ENCODE data around the gene TNNC1. TPM values are rescaled to one million over a fixed set of nuclear protein-coding genes. Genes with fewer than 3 reads are reported as not detected.

Gene TNNC1
- total and polyA plus RNA-seq, 2 donors (not counting 3 experiments of a cell fraction or from before 2014, with no cell fraction given) = 0.12 TPM; not detected in 1

DNA sequence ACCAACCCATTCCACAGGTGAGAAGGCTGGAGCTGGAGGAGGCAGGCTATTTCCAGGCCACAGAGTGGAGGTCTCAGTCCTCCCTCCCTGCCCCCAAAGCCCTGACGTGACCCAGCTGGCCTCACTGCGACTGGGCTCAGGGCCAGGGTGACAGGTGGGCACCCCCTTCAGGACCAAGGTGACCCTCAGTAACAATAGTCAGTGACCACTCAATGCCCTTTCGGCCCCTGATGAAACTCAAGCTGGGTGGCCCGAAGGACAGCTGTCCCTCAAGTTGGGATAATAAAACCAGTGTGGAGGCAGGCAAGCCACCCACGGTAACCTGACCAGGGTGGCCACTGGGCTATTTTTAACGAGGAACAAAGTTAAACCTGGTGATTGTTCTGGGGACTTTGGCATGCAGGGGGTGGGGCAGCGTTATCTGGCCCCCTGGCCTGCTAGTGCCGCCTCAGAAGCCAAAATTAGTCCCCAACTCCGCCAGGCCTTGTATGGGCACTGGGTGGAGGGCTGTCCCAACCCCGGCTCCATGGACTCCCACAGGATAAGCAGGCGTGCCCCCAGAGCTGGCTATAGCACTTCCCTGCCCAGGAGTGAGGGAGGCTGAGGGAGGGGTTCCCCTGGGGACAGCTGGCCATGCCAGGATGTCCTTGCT is 1.1 kb downstream of the TNNC1 start:
- TF ChIP-seq POLR2A (IDR thresholded peaks at IDR 0.05; ENCODE audit: low read depth, low read length) (no peak), GATA2 (IDR thresholded peaks at IDR 0.05; ENCODE audit: insufficient read depth, insufficient read length, low read depth, low read length) (no peak), FOS (IDR thresholded peaks at IDR 0.05; ENCODE audit: borderline replicate concordance, insufficient read depth, low read length) (no peak), POLR2AphosphoS5 (IDR thresholded peaks at IDR 0.05; ENCODE audit: insufficient read depth, low read depth, low read length) (no peak), JUN (IDR thresholded peaks at IDR 0.05; ENCODE audit: borderline replicate concordance, insufficient read depth, insufficient read length, low read depth) (no peak), EZH2 (IDR thresholded peaks at IDR 0.05; ENCODE audit: borderline replicate concordance, low read depth, low read length, severe bottlenecking) (no peak), MYC (IDR thresholded peaks at IDR 0.05; ENCODE audit: low read depth, low read length) (no peak)
- TF ChIP-seq, protein P1, sequence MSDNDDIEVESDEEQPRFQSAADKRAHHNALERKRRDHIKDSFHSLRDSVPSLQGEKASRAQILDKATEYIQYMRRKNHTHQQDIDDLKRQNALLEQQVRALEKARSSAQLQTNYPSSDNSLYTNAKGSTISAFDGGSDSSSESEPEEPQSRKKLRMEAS (IDR thresholded peaks at IDR 0.05; ENCODE audit: insufficient read depth, insufficient read length) = no peak
- TF ChIP-seq, protein P2, sequence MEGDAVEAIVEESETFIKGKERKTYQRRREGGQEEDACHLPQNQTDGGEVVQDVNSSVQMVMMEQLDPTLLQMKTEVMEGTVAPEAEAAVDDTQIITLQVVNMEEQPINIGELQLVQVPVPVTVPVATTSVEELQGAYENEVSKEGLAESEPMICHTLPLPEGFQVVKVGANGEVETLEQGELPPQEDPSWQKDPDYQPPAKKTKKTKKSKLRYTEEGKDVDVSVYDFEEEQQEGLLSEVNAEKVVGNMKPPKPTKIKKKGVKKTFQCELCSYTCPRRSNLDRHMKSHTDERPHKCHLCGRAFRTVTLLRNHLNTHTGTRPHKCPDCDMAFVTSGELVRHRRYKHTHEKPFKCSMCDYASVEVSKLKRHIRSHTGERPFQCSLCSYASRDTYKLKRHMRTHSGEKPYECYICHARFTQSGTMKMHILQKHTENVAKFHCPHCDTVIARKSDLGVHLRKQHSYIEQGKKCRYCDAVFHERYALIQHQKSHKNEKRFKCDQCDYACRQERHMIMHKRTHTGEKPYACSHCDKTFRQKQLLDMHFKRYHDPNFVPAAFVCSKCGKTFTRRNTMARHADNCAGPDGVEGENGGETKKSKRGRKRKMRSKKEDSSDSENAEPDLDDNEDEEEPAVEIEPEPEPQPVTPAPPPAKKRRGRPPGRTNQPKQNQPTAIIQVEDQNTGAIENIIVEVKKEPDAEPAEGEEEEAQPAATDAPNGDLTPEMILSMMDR (IDR thresholded peaks at IDR 0.05; ENCODE audit: extremely low read depth in 1 of 2, insufficient read depth in 1 of 2, low read depth in 1 of 2, low read length in 2 of 2) = no peak
- intact Hi-C loops (cut with micrococcal nuclease) (no loop called here), dilution Hi-C loops (cut with MboI; ENCODE audit: extremely low pct_ligation_motif_present, low sequenced_read_pairs) (no loop called here)
- peaks cover 17% of the 10 kb centered on the region for H3K4me1 ChIP-seq (ENCODE audit: control insufficient read depth, extremely low read depth, insufficient read depth, low read length)
- H3K9ac ChIP-seq (replicated peaks; ENCODE audit: extremely low read depth, insufficient read depth, low read length) = no peak overlapping the region
- no peaks in the 10 kb centered on the region for H3K9me3 ChIP-seq (replicated peaks; ENCODE audit: control insufficient read depth, insufficient read depth, low read length)
- no peak overlapping the region for H3K4me2 ChIP-seq (ENCODE audit: insufficient read depth, low read length)
- H2AFZ ChIP-seq (ENCODE audit: low read depth, low read length) = no peak overlapping the region
- no peak for FAIRE-seq
- H3K27me3 ChIP-seq (ENCODE audit: control insufficient read depth in 2 of 2, insufficient read depth in 2 of 2, low read length in 2 of 2) = no peaks in the 10 kb centered on the region
- no peaks in the 10 kb centered on the region for H4K20me1 ChIP-seq (replicated peaks; ENCODE audit: control insufficient read depth, extremely low read depth, insufficient read depth, low read length)
- no peak for DNase-seq (ENCODE audit: low read depth, low spot score)
- H3K9me1 ChIP-seq (replicated peaks; ENCODE audit: control insufficient read depth, extremely low read depth, insufficient read depth, low read length) = no peaks in the 10 kb centered on the region
- H3K27ac ChIP-seq (ENCODE audit: insufficient read depth, low read depth, low read length) = no peak overlapping the region
- ChIA-PET CTCF (interaction anchor here (0.7 to 1.0 kb wide), 2 partner anchors 25 to 40 kb away, joined by 4 read pairs; no protein-coding TSS in a partner anchor), POLR2A (no interaction called here)
- H3K79me2 ChIP-seq (ENCODE audit: control insufficient read depth, insufficient read depth, low read length) = peaks cover 23% of the 10 kb centered on the region
- BruUV-seq (replicated peaks) = no TSS peak
- H3K36me3 ChIP-seq (ENCODE audit: control insufficient read depth in 2 of 2, extremely low read depth in 1 of 2, insufficient read depth in 2 of 2, low read length in 2 of 2) = peaks cover 2 to 4% of the 10 kb centered on the region in 2 experiments
- H3K4me3 ChIP-seq (replicated peaks in 1 of 3; ENCODE audit: insufficient read depth in 1 of 3, low read depth in 1 of 3, low read length in 3 of 3) = no peak overlapping the region

Data from endothelial cell of umbilical vein (primary cell).